WTC11 (cell line): ENCODE results near the gene CTPS2. TPM values are rescaled to one million over a fixed set of nuclear protein-coding genes. Genes with fewer than 3 reads are reported as not detected.
"Not testable (repeated sequence)": the region's sequence is repeated elsewhere in the genome, so short reads cannot be mapped to it uniquely, and the experiment has no call there.

Source experiments
- ATAC-seq: fragments of 200-7000 bp; cut with Tn5 transposase; 2 replicates; pipeline ENCODE4 v1.10.0; 2021; ENCODE audit warnings: mild to moderate bottlenecking, moderate library complexity
- CTCF ChIA-PET: fragments of 300-600 bp; sonication (Branson Sonifier 250); formaldehyde crosslinking; loops from one replicate; lab custom pipeline; 2021; ENCODE audit warnings: antibody characterized with exemption; lab: Charles Lee
- POLR2A ChIA-PET: fragments of 350-600 bp; sonication (Branson Sonifier 250); formaldehyde crosslinking; loops from one replicate; lab custom pipeline; 2021; ENCODE audit warnings: antibody characterized with exemption; lab: Charles Lee
- DNase-seq: peaks from one replicate; pipeline ENCODE4 v3.0.0; 2021; ENCODE audit warnings: low spot score
- H3K27ac Mint-ChIP-seq: 2 replicates; pipeline ENCODE4 v1.8.0; 2021; ENCODE audit warnings: mixed read lengths
- H3K27me3 Mint-ChIP-seq: 2 replicates; pipeline ENCODE4 v1.8.0; 2021; ENCODE audit warnings: low read depth, mild to moderate bottlenecking, moderate library complexity, mixed read lengths
- H3K36me3 Mint-ChIP-seq: 2 replicates; pipeline ENCODE4 v1.8.0; 2021; ENCODE audit warnings: mixed read lengths
- H3K4me1 Mint-ChIP-seq: 2 replicates; pipeline ENCODE4 v1.8.0; 2022; ENCODE audit warnings: mixed read lengths
- H3K4me3 Mint-ChIP-seq: 2 replicates; pipeline ENCODE4 v1.8.0; 2021; ENCODE audit warnings: mild to moderate bottlenecking, moderate library complexity, mixed read lengths
- H3K9me3 Mint-ChIP-seq: 2 replicates; pipeline ENCODE4 v1.8.0; 2021; ENCODE audit warnings: mixed read lengths
- ATF2 ChIP-seq: sonication (generic); formaldehyde crosslinking; IDR thresholded peaks from 2 replicates; pipeline ENCODE4 v1.8.1; 2022; ENCODE audit warnings: low read depth, missing genetic modification reagents, borderline replicate concordance
- ATF6 ChIP-seq: sonication (generic); formaldehyde crosslinking; IDR thresholded peaks from 2 replicates; pipeline ENCODE4 v1.8.1; 2023; ENCODE audit warnings: mild to moderate bottlenecking, missing genetic modification reagents
- CREM ChIP-seq: sonication (generic); formaldehyde crosslinking; IDR thresholded peaks from 2 replicates; pipeline ENCODE4 v1.8.1; 2022; ENCODE audit warnings: mild to moderate bottlenecking, missing genetic modification reagents, moderate library complexity
- E2F4 ChIP-seq: sonication (generic); formaldehyde crosslinking; IDR thresholded peaks from 2 replicates; pipeline ENCODE4 v1.8.1; 2022; ENCODE audit warnings: low read depth, mild to moderate bottlenecking, moderate library complexity, missing genetic modification reagents, borderline replicate concordance
- E2F5 ChIP-seq: sonication (generic); formaldehyde crosslinking; IDR thresholded peaks from 2 replicates; pipeline ENCODE4 v1.8.1; 2022; ENCODE audit warnings: mild to moderate bottlenecking, moderate library complexity, missing genetic modification reagents
- FOXJ3 ChIP-seq: sonication (generic); formaldehyde crosslinking; IDR thresholded peaks from 2 replicates; pipeline ENCODE4 v1.9.0; 2021; ENCODE audit warnings: missing genetic modification reagents, mild to moderate bottlenecking, borderline replicate concordance
- GABPB1 ChIP-seq: sonication (generic); formaldehyde crosslinking; IDR thresholded peaks from 2 replicates; pipeline ENCODE4 v1.8.1; 2023; ENCODE audit warnings: mild to moderate bottlenecking, missing genetic modification reagents
- GRHL2 ChIP-seq: fragments of 250-450 bp; sonication (Bioruptor Pico); IDR thresholded peaks from 2 replicates; pipeline ENCODE4 v1.8.0; 2022; ENCODE audit warnings: mild to moderate bottlenecking, moderate library complexity; ENCODE audit not compliant: insufficient replicate concordance, severe bottlenecking
- JAZF1 ChIP-seq: fragments of 250-450 bp; sonication (Bioruptor Pico); IDR thresholded peaks from 2 replicates; pipeline ENCODE4 v1.9.0; 2021; ENCODE audit warnings: moderate library complexity, mild to moderate bottlenecking, inconsistent platforms
- JUN ChIP-seq: sonication (generic); formaldehyde crosslinking; IDR thresholded peaks from 2 replicates; pipeline ENCODE4 v1.8.0; 2023; ENCODE audit warnings: mild to moderate bottlenecking, missing genetic modification reagents
- NR1H2 ChIP-seq: sonication (generic); formaldehyde crosslinking; IDR thresholded peaks from 2 replicates; pipeline ENCODE4 v1.9.0; 2021; ENCODE audit warnings: mild to moderate bottlenecking, moderate library complexity, missing genetic modification reagents
- OVOL2 ChIP-seq: fragments of 250-450 bp; sonication (Bioruptor Pico); IDR thresholded peaks from 2 replicates; pipeline ENCODE4 v1.9.0; 2021; ENCODE audit warnings: mild to moderate bottlenecking, borderline replicate concordance
- PRRX2 ChIP-seq: fragments of 250-450 bp; sonication (Bioruptor Pico); IDR thresholded peaks from 2 replicates; pipeline ENCODE4 v1.8.0; 2021; ENCODE audit warnings: mild to moderate bottlenecking
- RELA ChIP-seq: sonication (generic); formaldehyde crosslinking; IDR thresholded peaks from 2 replicates; pipeline ENCODE4 v1.8.1; 2022; ENCODE audit warnings: missing genetic modification reagents, mild to moderate bottlenecking, borderline replicate concordance
- SMAD3 ChIP-seq: sonication (generic); formaldehyde crosslinking; IDR thresholded peaks from 2 replicates; pipeline ENCODE4 v1.8.0; 2022; ENCODE audit warnings: missing genetic modification reagents, mild to moderate bottlenecking, borderline replicate concordance
- TEAD4 ChIP-seq: sonication (generic); formaldehyde crosslinking; IDR thresholded peaks from 2 replicates; pipeline ENCODE4 v1.8.0; 2022; ENCODE audit warnings: mild to moderate bottlenecking, missing genetic modification reagents
- TP53 ChIP-seq: sonication (generic); formaldehyde crosslinking; IDR thresholded peaks from 2 replicates; pipeline ENCODE4 v1.8.1; 2023; ENCODE audit warnings: mild to moderate bottlenecking, missing genetic modification reagents
- USF1 ChIP-seq: sonication (generic); formaldehyde crosslinking; IDR thresholded peaks from 2 replicates; pipeline ENCODE4 v1.8.0; 2022; ENCODE audit warnings: mild to moderate bottlenecking, missing genetic modification reagents
- ZNF219 ChIP-seq: sonication (generic); formaldehyde crosslinking; IDR thresholded peaks from 2 replicates; pipeline ENCODE4 v1.8.0; 2023; ENCODE audit warnings: missing genetic modification reagents, mild to moderate bottlenecking, borderline replicate concordance
- ZNF281 ChIP-seq: sonication (generic); formaldehyde crosslinking; IDR thresholded peaks from 2 replicates; pipeline ENCODE4 v1.8.0; 2023; ENCODE audit warnings: mild to moderate bottlenecking, missing genetic modification reagents
- ZNF317 ChIP-seq: sonication (generic); formaldehyde crosslinking; IDR thresholded peaks from 2 replicates; pipeline ENCODE4 v1.8.1; 2023; ENCODE audit warnings: low read depth, mild to moderate bottlenecking, moderate library complexity, missing genetic modification reagents, borderline replicate concordance
- ZNF423 ChIP-seq: fragments of 250-450 bp; sonication (Bioruptor Pico); IDR thresholded peaks from 2 replicates; pipeline ENCODE4 v2.1.2; 2022; ENCODE audit warnings: mild to moderate bottlenecking, moderate library complexity
- total RNA-seq: library from RNA; stranded (reverse); gene quantifications from 3 replicates; pipeline ENCODE4 v1.2.3, GENCODE V29; 2021
- TF ChIP-seq, protein P1 (sequence below): sonication (generic); formaldehyde crosslinking; IDR thresholded peaks from 2 replicates; pipeline ENCODE4 v1.8.1; 2023; ENCODE audit warnings: mild to moderate bottlenecking, missing genetic modification reagents

The CTPS2 gene
- total RNA-seq, 1 experiment from 2014 or later, result 23.2 TPM

GRCh38 chrX:16612257-16612897 is 100.1 kb downstream of the CTPS2 start (continued):
- TF ChIP-seq ATF2 (CRISPR knock-in tag), result no peak
- no peak for TF ChIP-seq FOXJ3
- TF ChIP-seq SMAD3 (CRISPR knock-in tag), result no peak
- no peak for TF ChIP-seq USF1 (CRISPR knock-in tag)
- TF ChIP-seq TEAD4 (CRISPR knock-in tag), result no peak
- no peak for TF ChIP-seq E2F5 (CRISPR knock-in tag)
- TF ChIP-seq, protein P1, sequence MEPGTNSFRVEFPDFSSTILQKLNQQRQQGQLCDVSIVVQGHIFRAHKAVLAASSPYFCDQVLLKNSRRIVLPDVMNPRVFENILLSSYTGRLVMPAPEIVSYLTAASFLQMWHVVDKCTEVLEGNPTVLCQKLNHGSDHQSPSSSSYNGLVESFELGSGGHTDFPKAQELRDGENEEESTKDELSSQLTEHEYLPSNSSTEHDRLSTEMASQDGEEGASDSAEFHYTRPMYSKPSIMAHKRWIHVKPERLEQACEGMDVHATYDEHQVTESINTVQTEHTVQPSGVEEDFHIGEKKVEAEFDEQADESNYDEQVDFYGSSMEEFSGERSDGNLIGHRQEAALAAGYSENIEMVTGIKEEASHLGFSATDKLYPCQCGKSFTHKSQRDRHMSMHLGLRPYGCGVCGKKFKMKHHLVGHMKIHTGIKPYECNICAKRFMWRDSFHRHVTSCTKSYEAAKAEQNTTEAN, result no peak
- no peak for TF ChIP-seq ZNF281 (CRISPR knock-in tag)
- no peak for TF ChIP-seq OVOL2
- TF ChIP-seq GABPB1 (CRISPR knock-in tag), result no peak
- TF ChIP-seq, all 79 proteins: peak for 0

DNA sequence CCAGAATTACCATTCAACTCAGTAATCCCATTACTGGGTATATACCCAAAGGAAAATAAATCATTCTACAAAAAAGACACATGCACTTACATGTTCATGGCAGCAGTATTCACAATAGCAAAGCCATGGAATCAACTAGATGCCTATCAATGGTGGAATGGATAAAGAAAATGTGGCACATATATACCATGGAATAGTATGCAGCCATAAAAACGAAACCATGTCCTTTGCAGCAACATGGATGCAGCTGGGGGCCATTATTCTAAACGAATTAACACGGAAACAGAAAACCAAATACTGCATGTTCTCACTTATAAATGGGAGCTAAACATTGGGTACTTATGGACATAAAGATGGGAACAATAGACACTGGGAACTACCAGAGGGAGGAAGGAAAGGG is 101.8 kb downstream of the CTPS2 start:
- CTCF ChIA-PET, result interaction anchor here (1.2 kb wide), 1 partner anchor 331 kb away, joined by 4 read pairs; no protein-coding TSS in a partner anchor
- peaks cover 30% of the 10 kb centered on the region for H3K4me1 Mint-ChIP-seq
- DNase-seq, H3K9me3 Mint-ChIP-seq, H3K4me3 Mint-ChIP-seq, POLR2A ChIA-PET, ATAC-seq, H3K27ac Mint-ChIP-seq, H3K27me3 Mint-ChIP-seq: not testable (repeated sequence)
- H3K36me3 Mint-ChIP-seq, result peaks cover 33% of the 10 kb centered on the region

DNA sequence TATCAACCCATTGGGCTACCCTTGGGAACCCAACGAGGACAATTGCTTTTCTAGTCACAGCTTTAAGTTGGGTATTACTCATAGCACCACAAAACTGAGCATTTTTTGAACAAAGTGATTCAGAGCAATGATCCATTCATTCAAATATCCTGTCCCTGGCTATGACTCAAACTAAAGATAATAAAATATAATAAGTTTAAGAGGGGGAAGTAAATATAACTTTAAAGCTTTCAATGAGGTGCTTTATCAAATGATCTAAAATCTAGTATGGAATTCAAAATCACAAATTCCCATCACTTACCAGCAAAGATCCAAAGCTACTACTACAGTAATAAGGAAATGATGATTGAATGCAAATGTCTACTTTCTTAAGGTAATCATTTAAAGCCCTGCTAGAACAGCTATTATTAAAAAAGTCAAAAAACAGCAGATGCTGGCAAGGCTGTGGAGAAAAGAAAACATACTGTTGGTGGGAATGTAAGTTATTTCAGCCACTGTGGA is 102.3 kb downstream of the CTPS2 start:
- H3K4me1 Mint-ChIP-seq, result peaks cover 31% of the 10 kb centered on the region
- peaks cover 4% of the 10 kb centered on the region; the same call in 1 of the 2 replicates for H3K9me3 Mint-ChIP-seq
- no peak overlapping the region for H3K27ac Mint-ChIP-seq
- no peaks in the 10 kb centered on the region for H3K27me3 Mint-ChIP-seq
- CTCF ChIA-PET, result no interaction called here
- DNase-seq (no peak), ATAC-seq (no peak)
- POLR2A ChIA-PET, result no interaction called here
- no peak overlapping the region for H3K4me3 Mint-ChIP-seq
- peaks cover 30% of the 10 kb centered on the region for H3K36me3 Mint-ChIP-seq
- TF ChIP-seq JUN (CRISPR knock-in tag) (no peak), ZNF423 (CRISPR knock-in tag) (no peak), TP53 (CRISPR knock-in tag) (no peak), JAZF1 (CRISPR knock-in tag) (no peak), ZNF219 (no peak), ATF6 (CRISPR knock-in tag) (no peak), PRRX2 (CRISPR knock-in tag) (no peak), NR1H2 (no peak), GRHL2 (no peak), TEAD4 (CRISPR knock-in tag) (no peak), RELA (CRISPR knock-in tag) (no peak), E2F4 (CRISPR knock-in tag) (no peak), CREM (CRISPR knock-in tag) (no peak), ZNF317 (CRISPR knock-in tag) (no peak)
